Transverse colon (tissue), 4 donors: ENCODE results near the gene ARHGEF37. TPM values are rescaled to one million over a fixed set of nuclear protein-coding genes. Genes with fewer than 3 reads are reported as not detected.

ENCODE experiments used
- DNase-seq: peaks from one replicate; pipeline ENCODE4 v3.0.0-alpha.2; 2019
- H3K27ac ChIP-seq, 4 donors: fragments of 200-600 bp; sonication (generic); 2 replicates each; pipeline ENCODE4 v1.5.1; 2016 to 2018; ENCODE audit warnings: inconsistent platforms in 4 of 4
- H3K27me3 ChIP-seq: fragments of 200-600 bp; sonication (generic); 2 replicates; pipeline ENCODE4 v1.5.1; 2017; ENCODE audit warnings: inconsistent platforms
- H3K36me3 ChIP-seq, 4 donors: fragments of 200-600 bp; sonication (generic); 2 replicates each; pipeline ENCODE4 v1.5.1; 2017 to 2019; ENCODE audit warnings: inconsistent platforms in 4 of 4
- H3K4me1 ChIP-seq, 4 donors: fragments of 200-600 bp; sonication (generic); 2 replicates each; pipeline ENCODE4 v1.5.1; 2017 to 2020; ENCODE audit warnings: inconsistent platforms in 4 of 4
- H3K4me3 ChIP-seq, 4 donors: fragments of 200-600 bp; sonication (generic); 1 replicate in 1 of 4; 2 replicates in 3 of 4; pipeline versions ENCODE4 v1.5.1 to v1.6.1; 2017 to 2019; ENCODE audit warnings: inconsistent platforms in 4 of 4
- H3K9me3 ChIP-seq, 2 donors: fragments of 200-600 bp; sonication (generic); 2 replicates each; pipeline ENCODE4 v1.5.1; 2017 to 2019; ENCODE audit warnings: inconsistent platforms in 2 of 2
- EP300 ChIP-seq: sonication (generic); formaldehyde crosslinking; IDR thresholded peaks from one replicate; pipeline ENCODE4 v1.6.1; 2017; ENCODE audit warnings: antibody characterized with exemption, low read depth
- POLR2A ChIP-seq: fragments of 450-650 bp; IDR thresholded peaks from one replicate; pipeline ENCODE4 v1.6.1; 2016; ENCODE audit warnings: antibody characterized with exemption, mild to moderate bottlenecking, moderate library complexity
- POLR2AphosphoS5 ChIP-seq, 3 donors: sonication (generic); formaldehyde crosslinking; IDR thresholded peaks; one replicate each; pipeline ENCODE4 v1.6.1; 2016; ENCODE audit warnings: antibody characterized with exemption in 3 of 3
- WGBS, 2 donors: methylation state at CpG; one replicate each; pipeline ENCODE4 v1.1.5; 2018; ENCODE audit warnings: low coverage in 1 of 2; 5-methylcytosine and 5-hydroxymethylcytosine counted together
- in situ Hi-C, 4 donors: fragments of 200-750 bp; cut with MboI; loops; one replicate each; pipeline versions ENCODE4 v1.15.0 to v1.15.1; 2017; ENCODE audit warnings: low sequenced_read_pairs in 3 of 4, low pct_ligation_motif_present in 1 of 4, low pct_unique_long_range_greater_than_20kb in 1 of 4
- intact Hi-C: fragments of 100-400 bp; cut with DNase I; formaldehyde crosslinking; loops from one replicate; pipeline ENCODE4 v1.15.1; 2023; ENCODE audit warnings: low total_unique reads
- total RNA-seq, 4 donors: library from RNA; depleted of rRNA; stranded (reverse); fragments of >200 nt; gene quantifications; one replicate each; pipeline ENCODE4 v1.1.0, GENCODE V29; 2016
- TF ChIP-seq, protein P1 (sequence below), 5 experiments: fragments of 200-600 bp in 3 of 5; fragments of 450-650 bp in 2 of 5; sonication (generic) in 3 of 5; IDR thresholded peaks; 1 replicate in 2 of 5; 2 replicates in 3 of 5; pipeline ENCODE4 v1.5.1; 2016 to 2017; ENCODE audit warnings: antibody characterized with exemption in 5 of 5, inconsistent platforms in 3 of 5, mild to moderate bottlenecking in 2 of 5, moderate library complexity in 1 of 5

ARHGEF37 gene
- total RNA-seq, 4 donors from 2014 or later = 14.2 to 27.5 (median 21.7) TPM

- Histone ChIP-seq H3K27ac (no peak overlapping the region), H3K27me3 (no peaks in the 10 kb centered on the region), H3K9me3 (no peaks in the 10 kb centered on the region), H3K4me3 (no peak overlapping the region), H3K36me3 (peaks cover 0 to 26% (median 5%) of the 10 kb centered on the region in 4 donors), H3K4me1 (peaks cover 0 to 2% (median under 1%) of the 10 kb centered on the region in 4 donors)
- intact Hi-C loops (no loop called here), in situ Hi-C loops (no loop called here)
- no peak for DNase-seq
- TF ChIP-seq EP300 (no peak), POLR2A (no peak), POLR2AphosphoS5 (IDR thresholded peaks at IDR 0.05) (no peak)
- TF ChIP-seq, protein P1, sequence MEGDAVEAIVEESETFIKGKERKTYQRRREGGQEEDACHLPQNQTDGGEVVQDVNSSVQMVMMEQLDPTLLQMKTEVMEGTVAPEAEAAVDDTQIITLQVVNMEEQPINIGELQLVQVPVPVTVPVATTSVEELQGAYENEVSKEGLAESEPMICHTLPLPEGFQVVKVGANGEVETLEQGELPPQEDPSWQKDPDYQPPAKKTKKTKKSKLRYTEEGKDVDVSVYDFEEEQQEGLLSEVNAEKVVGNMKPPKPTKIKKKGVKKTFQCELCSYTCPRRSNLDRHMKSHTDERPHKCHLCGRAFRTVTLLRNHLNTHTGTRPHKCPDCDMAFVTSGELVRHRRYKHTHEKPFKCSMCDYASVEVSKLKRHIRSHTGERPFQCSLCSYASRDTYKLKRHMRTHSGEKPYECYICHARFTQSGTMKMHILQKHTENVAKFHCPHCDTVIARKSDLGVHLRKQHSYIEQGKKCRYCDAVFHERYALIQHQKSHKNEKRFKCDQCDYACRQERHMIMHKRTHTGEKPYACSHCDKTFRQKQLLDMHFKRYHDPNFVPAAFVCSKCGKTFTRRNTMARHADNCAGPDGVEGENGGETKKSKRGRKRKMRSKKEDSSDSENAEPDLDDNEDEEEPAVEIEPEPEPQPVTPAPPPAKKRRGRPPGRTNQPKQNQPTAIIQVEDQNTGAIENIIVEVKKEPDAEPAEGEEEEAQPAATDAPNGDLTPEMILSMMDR (IDR thresholded peaks at IDR 0.05) = no peak
- 93 to 100% methylated on average over 1 to 10 of the region's 10 CpGs for WGBS, 2 donors
Measured at GRCh38 chr5:149621415-149622098, 40.3 kb downstream of the ARHGEF37 start.

DNA sequence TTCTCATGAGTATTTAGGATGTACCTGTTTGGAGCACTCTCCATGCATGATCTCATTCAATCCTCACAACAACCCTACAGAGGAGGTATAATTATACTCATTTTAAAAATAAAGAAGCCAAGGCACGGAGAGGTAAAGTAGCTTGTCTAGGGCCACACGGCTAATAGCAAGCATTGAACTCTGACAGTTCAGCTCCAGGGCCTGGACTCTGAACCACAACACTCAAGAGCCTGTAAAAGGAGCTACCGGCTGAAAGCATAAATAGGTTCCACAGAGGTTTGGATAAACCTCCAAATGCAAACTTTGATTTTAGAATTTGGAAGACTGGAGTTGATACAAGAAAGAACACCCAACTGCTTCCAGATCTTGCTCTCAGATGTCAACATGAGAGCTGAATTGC is 41.2 kb downstream of the ARHGEF37 start:
- intact Hi-C loops (no loop called here), in situ Hi-C loops (no loop called here)
- Histone ChIP-seq H3K36me3 (peaks cover 0 to 26% (median 5%) of the 10 kb centered on the region in 4 donors), H3K27ac (no peak overlapping the region), H3K9me3 (no peaks in the 10 kb centered on the region), H3K4me3 (no peak overlapping the region), H3K27me3 (no peaks in the 10 kb centered on the region), H3K4me1 (no peaks in the 10 kb centered on the region)
- TF ChIP-seq EP300 (no peak), POLR2AphosphoS5 (IDR thresholded peaks at IDR 0.05) (no peak), POLR2A (no peak)
- TF ChIP-seq, protein P1 (IDR thresholded peaks at IDR 0.05) = no peak
- no peak for DNase-seq
- 90 to 100% methylated on average over 1 to 3 of the region's 3 CpGs for WGBS, 2 donors

DNA sequence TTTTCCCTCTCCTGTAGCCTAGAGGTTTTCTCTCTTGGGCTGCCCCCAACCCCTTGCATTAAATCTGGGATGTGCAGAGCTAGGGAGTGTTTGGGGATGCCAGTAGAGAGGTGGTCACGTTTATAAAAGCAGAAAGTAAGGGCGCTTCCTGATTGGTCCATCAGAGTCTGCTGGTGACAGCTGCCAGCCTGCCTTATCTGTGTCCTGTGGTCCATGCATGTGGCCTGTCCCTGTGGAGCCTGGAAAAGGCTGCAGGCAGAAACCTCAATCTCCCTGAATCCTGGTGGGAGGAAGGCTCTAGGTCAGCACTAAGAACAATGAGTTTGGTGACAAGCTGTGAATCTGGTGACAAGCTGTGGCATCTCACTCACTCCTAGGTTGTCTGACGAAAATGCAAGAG is 42.2 kb downstream of the ARHGEF37 start:
- Histone ChIP-seq H3K4me1 (no peaks in the 10 kb centered on the region), H3K36me3 (peaks cover 0 to 26% (median 5%) of the 10 kb centered on the region in 4 donors), H3K4me3 (no peak overlapping the region), H3K27ac (no peak overlapping the region), H3K9me3 (no peaks in the 10 kb centered on the region), H3K27me3 (no peaks in the 10 kb centered on the region)
- in situ Hi-C loops (no loop called here), intact Hi-C loops (no loop called here)
- 81% methylated on average over 3 of the region's 3 CpGs; no CpG with 5 or more reads in 1 of the 2 donors for WGBS, 2 donors
- TF ChIP-seq POLR2AphosphoS5 (IDR thresholded peaks at IDR 0.05) = no peak
- DNase-seq = no peak

DNA sequence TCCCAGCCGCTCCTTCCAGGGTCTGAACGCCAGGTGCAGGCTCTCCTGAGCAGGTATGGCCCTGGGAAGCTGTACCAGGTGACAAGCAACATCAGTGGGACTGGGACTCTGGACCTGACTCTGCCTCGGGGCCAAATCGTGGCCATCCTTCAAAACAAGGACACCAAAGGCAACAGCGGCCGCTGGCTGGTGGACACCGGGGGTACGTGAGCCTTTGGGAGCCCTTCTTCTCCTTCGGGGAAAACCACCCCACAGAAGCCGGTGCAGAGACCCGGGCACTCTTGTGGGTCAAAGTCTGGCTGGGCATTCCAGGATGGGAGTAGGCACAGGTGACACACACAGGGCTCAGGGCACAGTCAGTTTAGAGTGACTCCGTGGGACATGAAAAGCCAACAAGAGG is 45.8 kb downstream of the ARHGEF37 start:
- in situ Hi-C loops (no loop called here), intact Hi-C loops (no loop called here)
- no peak for DNase-seq
- TF ChIP-seq EP300 = no peak
- TF ChIP-seq POLR2AphosphoS5 (IDR thresholded peaks at IDR 0.05) = no peak
- no peak for TF ChIP-seq POLR2A
- TF ChIP-seq, protein P1 (IDR thresholded peaks at IDR 0.05) = no peak
- Histone ChIP-seq H3K4me3 (no peak overlapping the region), H3K27me3 (no peaks in the 10 kb centered on the region), H3K4me1 (peaks cover under 1 to 3% (median 3%) of the 10 kb centered on the region in 4 donors), H3K27ac (no peak overlapping the region), H3K9me3 (no peaks in the 10 kb centered on the region), H3K36me3 (peaks cover 0 to 17% (median 5%) of the 10 kb centered on the region in 4 donors)
- WGBS, 2 donors = 94% methylated on average over 12 of the region's 12 CpGs; no CpG with 5 or more reads in 1 of the 2 donors

GRCh38 chr5:149628221-149628620 is 46.9 kb downstream of the ARHGEF37 start:
- H3K27me3 ChIP-seq = no peaks in the 10 kb centered on the region
- peaks cover 10 to 14% (median 11%) of the 10 kb centered on the region in 4 donors for H3K4me1 ChIP-seq
- 68 to 69% methylated on average over 2 to 6 of the region's 6 CpGs for WGBS, 2 donors
- H3K36me3 ChIP-seq = peaks cover 0 to 5% (median 0%) of the 10 kb centered on the region in 4 donors
- no peak for TF ChIP-seq POLR2A
- TF ChIP-seq, protein P1 (IDR thresholded peaks at IDR 0.05) = no peak
- TF ChIP-seq POLR2AphosphoS5 (IDR thresholded peaks at IDR 0.05) = no peak
- TF ChIP-seq EP300 = no peak
- H3K27ac ChIP-seq = no peak overlapping the region
- in situ Hi-C loops = no loop called here
- intact Hi-C loops = no loop called here
- H3K4me3 ChIP-seq = no peak overlapping the region
- peak; percentile 33 for DNase-seq
- H3K9me3 ChIP-seq = no peaks in the 10 kb centered on the region
